Measurements from ENCODE around the gene ABLIM2. TPM values are rescaled to one million over a fixed set of nuclear protein-coding genes. Genes with fewer than 3 reads are reported as not detected.
A peak's percentile ranks its signal among the peaks of the same experiment; 100 is the strongest.

Gene ABLIM2
- total RNA-seq, 1 experiment from 2014 or later: 2.7 TPM

GRCh38 chr4:8016527-8016926 is 142.1 kb downstream of the ABLIM2 start:
- H3K4me1 ChIP-seq (ENCODE audit: insufficient read depth, low read length, poor library complexity, severe bottlenecking): peaks cover 5% of the 10 kb centered on the region
- intact Hi-C loops (cut with micrococcal nuclease; ENCODE audit: unreplicated experiment): no loop called here
- no peak for TF ChIP-seq CTCF (conservative IDR thresholded peaks at IDR 0.05; ENCODE audit: low read depth, low read length)
- DNase-seq (ENCODE audit: low spot score): no peak
- H3K4me3 ChIP-seq (ENCODE audit: low read depth, low read length, poor library complexity, severe bottlenecking): no peak overlapping the region
- H3K27ac ChIP-seq (ENCODE audit: low read depth, low read length, poor library complexity, severe bottlenecking): no peak overlapping the region
- H3K36me3 ChIP-seq (ENCODE audit: insufficient read depth, low read length, poor library complexity, severe bottlenecking): no peaks in the 10 kb centered on the region
- H3K27me3 ChIP-seq (replicated peaks; ENCODE audit: insufficient read depth, low read depth, low read length, poor library complexity): no peaks in the 10 kb centered on the region
- ChIA-PET CTCF (no interaction called here), POLR2A (ENCODE audit: low non-redundant PET) (no interaction called here)
- no TSS peak for BruUV-seq (replicated peaks)
- H3K9me3 ChIP-seq (ENCODE audit: low read depth, low read length, poor library complexity, severe bottlenecking): no peaks in the 10 kb centered on the region

GRCh38 chr4:8015512-8015911 is 143.1 kb downstream of the ABLIM2 start:
- H3K4me3 ChIP-seq (ENCODE audit: low read depth, low read length, poor library complexity, severe bottlenecking): peak overlapping the region; percentile 40
- POLR2A ChIA-PET (ENCODE audit: low non-redundant PET): no interaction called here
- TF ChIP-seq EZH2 (IDR thresholded peaks at IDR 0.05; ENCODE audit: borderline replicate concordance, low read depth, low read length, poor library complexity, severe bottlenecking) (no peak), CTCF (conservative IDR thresholded peaks at IDR 0.05; ENCODE audit: low read depth, low read length) (peak; percentile 61)

GRCh38 chr4:8013976-8014726 is 144.5 kb downstream of the ABLIM2 start:
- Histone ChIP-seq H3K9me3 (ENCODE audit: low read depth, low read length, poor library complexity, severe bottlenecking) (no peaks in the 10 kb centered on the region), H3K4me3 (ENCODE audit: low read depth, low read length, poor library complexity, severe bottlenecking) (no peak overlapping the region), H3K27me3 (replicated peaks; ENCODE audit: insufficient read depth, low read depth, low read length, poor library complexity) (no peaks in the 10 kb centered on the region), H3K27ac (ENCODE audit: low read depth, low read length, poor library complexity, severe bottlenecking) (no peak overlapping the region), H3K4me1 (ENCODE audit: insufficient read depth, low read length, poor library complexity, severe bottlenecking) (peaks cover 15% of the 10 kb centered on the region), H3K36me3 (ENCODE audit: insufficient read depth, low read length, poor library complexity, severe bottlenecking) (no peaks in the 10 kb centered on the region)
- DNase-seq (ENCODE audit: low spot score): no peak
- CTCF ChIA-PET: no interaction called here
- POLR2A ChIA-PET (ENCODE audit: low non-redundant PET): no interaction called here
- TF ChIP-seq CTCF (conservative IDR thresholded peaks at IDR 0.05; ENCODE audit: low read depth, low read length): no peak
- intact Hi-C loops (cut with micrococcal nuclease; ENCODE audit: unreplicated experiment): no loop called here
- BruUV-seq (replicated peaks): no TSS peak

More at GRCh38 chr4:8015512-8015911, 143.1 kb downstream of the ABLIM2 start:
- CTCF ChIA-PET: no interaction called here
- DNase-seq (ENCODE audit: low spot score): peak; percentile 53
- peaks cover 12% of the 10 kb centered on the region for H3K4me1 ChIP-seq (ENCODE audit: insufficient read depth, low read length, poor library complexity, severe bottlenecking)
- no TSS peak for BruUV-seq (replicated peaks)
- peak overlapping the region; percentile 55 for H3K27ac ChIP-seq (ENCODE audit: low read depth, low read length, poor library complexity, severe bottlenecking)
- H3K27me3 ChIP-seq (replicated peaks; ENCODE audit: insufficient read depth, low read depth, low read length, poor library complexity): no peaks in the 10 kb centered on the region
- intact Hi-C loops (cut with micrococcal nuclease; ENCODE audit: unreplicated experiment): no loop called here
- H3K9me3 ChIP-seq (ENCODE audit: low read depth, low read length, poor library complexity, severe bottlenecking): no peaks in the 10 kb centered on the region
- H3K36me3 ChIP-seq (ENCODE audit: insufficient read depth, low read length, poor library complexity, severe bottlenecking): no peaks in the 10 kb centered on the region
